ENCODE data around the gene DGKD.

GRCh38 chr2:233387667-233388528, 33.6 kb downstream of the DGKD start:
- TF ChIP-seq, protein P1, sequence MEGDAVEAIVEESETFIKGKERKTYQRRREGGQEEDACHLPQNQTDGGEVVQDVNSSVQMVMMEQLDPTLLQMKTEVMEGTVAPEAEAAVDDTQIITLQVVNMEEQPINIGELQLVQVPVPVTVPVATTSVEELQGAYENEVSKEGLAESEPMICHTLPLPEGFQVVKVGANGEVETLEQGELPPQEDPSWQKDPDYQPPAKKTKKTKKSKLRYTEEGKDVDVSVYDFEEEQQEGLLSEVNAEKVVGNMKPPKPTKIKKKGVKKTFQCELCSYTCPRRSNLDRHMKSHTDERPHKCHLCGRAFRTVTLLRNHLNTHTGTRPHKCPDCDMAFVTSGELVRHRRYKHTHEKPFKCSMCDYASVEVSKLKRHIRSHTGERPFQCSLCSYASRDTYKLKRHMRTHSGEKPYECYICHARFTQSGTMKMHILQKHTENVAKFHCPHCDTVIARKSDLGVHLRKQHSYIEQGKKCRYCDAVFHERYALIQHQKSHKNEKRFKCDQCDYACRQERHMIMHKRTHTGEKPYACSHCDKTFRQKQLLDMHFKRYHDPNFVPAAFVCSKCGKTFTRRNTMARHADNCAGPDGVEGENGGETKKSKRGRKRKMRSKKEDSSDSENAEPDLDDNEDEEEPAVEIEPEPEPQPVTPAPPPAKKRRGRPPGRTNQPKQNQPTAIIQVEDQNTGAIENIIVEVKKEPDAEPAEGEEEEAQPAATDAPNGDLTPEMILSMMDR (IDR thresholded peaks at IDR 0.05; ENCODE audit: insufficient read depth, low read depth, low read length): no peak
- no peak for TF ChIP-seq EZH2 (IDR thresholded peaks at IDR 0.05; ENCODE audit: insufficient read depth, low read length)
